Neural cell (in vitro differentiated cells): ENCODE measurements around the gene CBX2. TPM values are rescaled to one million over a fixed set of nuclear protein-coding genes. Genes with fewer than 3 reads are reported as not detected.

Experiments used
- H2AFZ ChIP-seq: fragments of 200-600, 300-800 bp; sonication (generic), shearing (Covaris generic); 2 replicates; pipeline ENCODE4 v1.6.0; 2014; ENCODE audit warnings: low read depth, mild to moderate bottlenecking, antibody characterized with exemption, low read length, moderate library complexity
- H3F3A ChIP-seq: fragments of 200-600 bp; shearing (Covaris generic); 2 replicates; pipeline ENCODE4 v1.6.1; 2016; ENCODE audit warnings: mild to moderate bottlenecking, moderate library complexity, mixed read lengths, antibody characterized with exemption, low read length; ENCODE audit not compliant: insufficient read depth, poor library complexity, severe bottlenecking
- H3K27ac ChIP-seq: fragments of 200-600, 300-800 bp; sonication (generic), shearing (Covaris generic); 2 replicates; pipeline ENCODE4 v1.5.1; 2014; ENCODE audit warnings: mild to moderate bottlenecking, low read length, moderate library complexity
- H3K27me3 ChIP-seq: fragments of 300-800, 200-600 bp; sonication (generic), shearing (Covaris generic); 2 replicates; pipeline ENCODE4 v1.6.0; 2014; ENCODE audit warnings: mild to moderate bottlenecking, low read depth, low read length, moderate library complexity; ENCODE audit not compliant: insufficient read depth
- H3K36me3 ChIP-seq: fragments of 300-800, 200-600 bp; sonication (generic), shearing (Covaris generic); 2 replicates; pipeline ENCODE4 v1.5.1; 2014; ENCODE audit warnings: mild to moderate bottlenecking, antibody characterized with exemption, low read length, moderate library complexity; ENCODE audit not compliant: insufficient read depth
- H3K4me2 ChIP-seq: fragments of 300-800, 200-600 bp; sonication (generic), shearing (Covaris generic); 2 replicates; pipeline ENCODE4 v1.6.0; 2014; ENCODE audit warnings: mild to moderate bottlenecking, low read length
- H3K4me3 ChIP-seq: fragments of 300-800, 200-600 bp; sonication (generic), shearing (Covaris generic); 2 replicates; pipeline ENCODE4 v1.5.1; 2014; ENCODE audit warnings: mild to moderate bottlenecking, low read length, moderate library complexity
- H3K79me2 ChIP-seq: fragments of 200-600 bp; shearing (Covaris generic); replicated peaks from 2 replicates; pipeline ENCODE4 v1.6.0; 2014; ENCODE audit warnings: mild to moderate bottlenecking, low read length, moderate library complexity; ENCODE audit not compliant: insufficient read depth
- H3K9ac ChIP-seq: fragments of 300-800, 200-600 bp; sonication (generic), shearing (Covaris generic); 2 replicates; pipeline ENCODE4 v1.6.1; 2016; ENCODE audit warnings: mild to moderate bottlenecking, low read length, mixed read lengths
- H3K9me2 ChIP-seq: fragments of 200-600 bp; shearing (Covaris generic); 2 replicates; pipeline ENCODE4 v1.6.1; 2016; ENCODE audit warnings: mild to moderate bottlenecking, low read length, mixed read lengths; ENCODE audit not compliant: insufficient read depth
- H3K9me3 ChIP-seq: fragments of 200-600, 300-800 bp; sonication (generic), shearing (Covaris generic); 2 replicates; pipeline ENCODE4 v1.6.1; 2016; ENCODE audit warnings: mild to moderate bottlenecking, mixed run types, low read length, moderate library complexity, mixed read lengths
- H4K20me1 ChIP-seq: fragments of 200-600 bp; shearing (Covaris generic); 2 replicates; pipeline ENCODE4 v1.6.1; 2016; ENCODE audit warnings: mild to moderate bottlenecking, mixed run types; ENCODE audit not compliant: insufficient read depth
- EP300 ChIP-seq: fragments of 450-650 bp; conservative IDR thresholded peaks from 2 replicates; pipeline ENCODE4 v1.6.1; 2014; ENCODE audit warnings: antibody characterized with exemption, mild to moderate bottlenecking, moderate library complexity; ENCODE audit not compliant: poor library complexity, severe bottlenecking
- EZH2 ChIP-seq: fragments of 200-600, 300-800 bp; shearing (Covaris generic), sonication (generic); IDR thresholded peaks from 2 replicates; pipeline ENCODE4 v1.6.1; 2014; ENCODE audit warnings: antibody characterized with exemption, low read length, borderline replicate concordance, mild to moderate bottlenecking; ENCODE audit not compliant: insufficient read depth, poor library complexity, severe bottlenecking
- MXI1 ChIP-seq: fragments of 450-650 bp; conservative IDR thresholded peaks from 2 replicates; pipeline ENCODE4 v1.6.1; 2014; ENCODE audit warnings: antibody characterized with exemption, mild to moderate bottlenecking; ENCODE audit not compliant: poor library complexity, severe bottlenecking
- POLR2AphosphoS5 ChIP-seq: IDR thresholded peaks from 2 replicates; pipeline ENCODE4 v1.6.1; 2012
- RAD21 ChIP-seq: fragments of 450-650 bp; conservative IDR thresholded peaks from 2 replicates; pipeline ENCODE4 v1.6.1; 2014; ENCODE audit warnings: antibody characterized with exemption, mild to moderate bottlenecking, moderate library complexity
- REST ChIP-seq: IDR thresholded peaks from 2 replicates; pipeline ENCODE4 v1.6.1; 2012; ENCODE audit warnings: borderline replicate concordance
- SMC3 ChIP-seq: fragments of 450-650 bp; conservative IDR thresholded peaks from 2 replicates; pipeline ENCODE4 v1.6.1; 2014; ENCODE audit warnings: antibody characterized with exemption, mild to moderate bottlenecking, moderate library complexity; ENCODE audit not compliant: poor library complexity
- TAF1 ChIP-seq: IDR thresholded peaks from 2 replicates; pipeline ENCODE4 v1.6.1; 2012; ENCODE audit warnings: low read depth
- polyA plus RNA-seq: library from polyadenylated mRNA; depleted of rRNA; stranded (reverse); fragments of >200 nt; gene quantifications from 2 replicates; pipeline ENCODE4 v1.2.3, GENCODE V29; 2014
- TF ChIP-seq, protein P1 (sequence below): fragments of 450-650 bp; IDR thresholded peaks from 2 replicates; pipeline ENCODE4 v1.5.1; 2014; ENCODE audit warnings: antibody characterized with exemption, mild to moderate bottlenecking, moderate library complexity; ENCODE audit not compliant: poor library complexity, severe bottlenecking

Gene CBX2
- polyA plus RNA-seq, 1 donor from 2014 or later: 16.9 TPM

DNA sequence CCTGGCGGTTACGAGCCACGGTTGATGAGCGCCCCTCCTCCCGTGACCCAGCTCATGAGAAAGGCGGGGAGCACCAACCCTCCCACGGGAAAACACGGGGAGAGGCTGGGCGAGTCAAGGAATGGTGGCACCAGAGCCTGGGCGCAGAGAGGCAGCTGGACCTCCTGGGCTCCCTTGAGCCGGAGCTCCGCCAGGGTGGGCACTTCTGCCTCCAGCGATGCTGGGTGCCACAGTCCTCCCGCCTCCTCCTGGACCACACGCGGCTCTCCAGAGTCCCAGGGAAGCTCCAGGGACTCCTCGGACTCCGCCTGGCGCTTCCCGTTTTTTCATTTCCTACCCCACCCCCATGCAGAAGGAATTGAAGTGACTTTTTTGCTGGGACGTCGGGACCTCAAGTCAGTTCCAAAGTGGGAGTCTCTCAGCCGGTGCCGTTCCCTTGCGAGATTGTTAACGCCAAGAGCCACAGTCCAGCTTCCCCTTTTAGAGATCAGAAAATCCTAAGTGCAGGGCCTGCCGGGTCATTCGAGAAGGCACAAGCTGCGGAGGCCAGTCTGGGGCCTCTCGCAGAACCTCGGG lies 25.6 kb downstream of the CBX2 start:
- H3K27me3 ChIP-seq: peaks cover 100% of the 10 kb centered on the region
- H4K20me1 ChIP-seq: no peaks in the 10 kb centered on the region
- H3F3A ChIP-seq: no peaks in the 10 kb centered on the region
- no peaks in the 10 kb centered on the region for H3K36me3 ChIP-seq
- no peaks in the 10 kb centered on the region for H3K9me3 ChIP-seq
- peak overlapping the region; percentile 49 for H3K9ac ChIP-seq
- no peak overlapping the region for H3K4me2 ChIP-seq
- no peaks in the 10 kb centered on the region for H3K9me2 ChIP-seq
- no peaks in the 10 kb centered on the region for H3K79me2 ChIP-seq
- H2AFZ ChIP-seq: no peak overlapping the region
- no peak overlapping the region for H3K27ac ChIP-seq
- peak overlapping the region; percentile 61 for H3K4me3 ChIP-seq
- TF ChIP-seq POLR2AphosphoS5: peak; percentile 8
- TF ChIP-seq, protein P1, sequence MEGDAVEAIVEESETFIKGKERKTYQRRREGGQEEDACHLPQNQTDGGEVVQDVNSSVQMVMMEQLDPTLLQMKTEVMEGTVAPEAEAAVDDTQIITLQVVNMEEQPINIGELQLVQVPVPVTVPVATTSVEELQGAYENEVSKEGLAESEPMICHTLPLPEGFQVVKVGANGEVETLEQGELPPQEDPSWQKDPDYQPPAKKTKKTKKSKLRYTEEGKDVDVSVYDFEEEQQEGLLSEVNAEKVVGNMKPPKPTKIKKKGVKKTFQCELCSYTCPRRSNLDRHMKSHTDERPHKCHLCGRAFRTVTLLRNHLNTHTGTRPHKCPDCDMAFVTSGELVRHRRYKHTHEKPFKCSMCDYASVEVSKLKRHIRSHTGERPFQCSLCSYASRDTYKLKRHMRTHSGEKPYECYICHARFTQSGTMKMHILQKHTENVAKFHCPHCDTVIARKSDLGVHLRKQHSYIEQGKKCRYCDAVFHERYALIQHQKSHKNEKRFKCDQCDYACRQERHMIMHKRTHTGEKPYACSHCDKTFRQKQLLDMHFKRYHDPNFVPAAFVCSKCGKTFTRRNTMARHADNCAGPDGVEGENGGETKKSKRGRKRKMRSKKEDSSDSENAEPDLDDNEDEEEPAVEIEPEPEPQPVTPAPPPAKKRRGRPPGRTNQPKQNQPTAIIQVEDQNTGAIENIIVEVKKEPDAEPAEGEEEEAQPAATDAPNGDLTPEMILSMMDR: no peak

- H4K20me1 ChIP-seq: no peaks in the 10 kb centered on the region
- H3F3A ChIP-seq: no peaks in the 10 kb centered on the region
- no peak overlapping the region for H3K4me2 ChIP-seq
Observed at GRCh38 chr17:79803997-79804855, 26.3 kb downstream of the CBX2 start.

More at GRCh38 chr17:79803997-79804855, 26.3 kb downstream of the CBX2 start:
- no peaks in the 10 kb centered on the region for H3K9me2 ChIP-seq
- no peak overlapping the region for H3K27ac ChIP-seq
- H3K4me3 ChIP-seq: peak overlapping the region; percentile 61
- no peak overlapping the region for H2AFZ ChIP-seq
- H3K27me3 ChIP-seq: peaks cover 96% of the 10 kb centered on the region
- TF ChIP-seq TAF1 (no peak), MXI1 (no peak), REST (no peak), EP300 (no peak), RAD21 (no peak), EZH2 (no peak), SMC3 (no peak), POLR2AphosphoS5 (no peak)
- TF ChIP-seq, protein P1: no peak
- H3K9ac ChIP-seq: peak overlapping the region; percentile 49
- no peaks in the 10 kb centered on the region for H3K79me2 ChIP-seq
- no peaks in the 10 kb centered on the region for H3K36me3 ChIP-seq
- H3K9me3 ChIP-seq: no peaks in the 10 kb centered on the region
